NCI-H146 treated with DMSO at 0.1 percent for 48 hours (cell line): Measurements from ENCODE around the gene STK36.

ENCODE experiments used
- DNase-seq: peaks from one replicate; lab custom pipeline; 2025; ENCODE audit not compliant: unreplicated experiment; lab: John Stamatoyannopoulos, UW

Gene STK36

GRCh38 chr2:218716070-218716469 is 44.2 kb downstream of the STK36 start:
- DNase-seq, result no peak

GRCh38 chr2:218717262-218717661 is 45.4 kb downstream of the STK36 start:
- DNase-seq, result no peak

- DNase-seq, result no peak
Observed at GRCh38 chr2:218718058-218718457, 46.2 kb downstream of the STK36 start.

GRCh38 chr2:218719457-218719856 is 47.6 kb downstream of the STK36 start:
- no peak for DNase-seq

- DNase-seq, result no peak
Observed at GRCh38 chr2:218720048-218721041, 48.5 kb downstream of the STK36 start.

GRCh38 chr2:218721488-218721887 is 49.6 kb downstream of the STK36 start:
- DNase-seq, result no peak

- DNase-seq, result no peak
Observed at GRCh38 chr2:218721934-218722333, 50.0 kb downstream of the STK36 start.

- DNase-seq, result no peak
Observed at GRCh38 chr2:218722419-218722818, 50.5 kb downstream of the STK36 start.

GRCh38 chr2:218722876-218723785 is 51.2 kb downstream of the STK36 start:
- no peak for DNase-seq

- DNase-seq, result no peak
Observed at GRCh38 chr2:218726004-218726574, 54.2 kb downstream of the STK36 start.

- DNase-seq, result no peak
Observed at GRCh38 chr2:218727502-218728165, 55.7 kb downstream of the STK36 start.

GRCh38 chr2:218729640-218730039 is 57.8 kb downstream of the STK36 start:
- no peak for DNase-seq

GRCh38 chr2:218732052-218732760 is 60.3 kb downstream of the STK36 start:
- DNase-seq, result no peak

GRCh38 chr2:218732761-218733158 is 60.9 kb downstream of the STK36 start:
- DNase-seq, result no peak

- DNase-seq, result no peak
Observed at GRCh38 chr2:218733171-218734021, 61.5 kb downstream of the STK36 start.

GRCh38 chr2:218734190-218734975 is 62.5 kb downstream of the STK36 start:
- no peak for DNase-seq

GRCh38 chr2:218736531-218736930 is 64.6 kb downstream of the STK36 start:
- DNase-seq, result no peak

GRCh38 chr2:218743068-218743467 is 71.2 kb downstream of the STK36 start:
- no peak for DNase-seq
